Measurements from ENCODE around the gene RBKS.

Gene RBKS

DNA sequence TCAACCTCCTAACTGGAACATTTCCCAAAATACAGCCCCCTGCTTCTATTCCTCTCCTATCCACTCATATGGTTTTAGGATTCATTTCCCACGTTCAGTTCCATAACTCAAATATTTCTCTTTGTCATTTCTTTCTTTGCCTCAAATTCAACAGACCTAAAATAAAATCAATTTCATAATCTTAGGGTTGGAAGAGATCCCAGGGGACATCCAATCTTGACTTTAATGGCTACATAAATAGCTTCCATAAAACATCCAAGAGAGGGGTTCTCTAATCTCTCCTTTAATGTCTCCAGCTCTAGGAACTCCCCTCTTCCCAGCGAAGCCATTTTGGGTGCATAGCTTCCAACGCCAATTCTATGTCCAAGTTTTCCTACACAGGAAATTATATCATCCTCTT is 33.8 kb downstream of the RBKS start (continued):
- TF ChIP-seq, protein P1, sequence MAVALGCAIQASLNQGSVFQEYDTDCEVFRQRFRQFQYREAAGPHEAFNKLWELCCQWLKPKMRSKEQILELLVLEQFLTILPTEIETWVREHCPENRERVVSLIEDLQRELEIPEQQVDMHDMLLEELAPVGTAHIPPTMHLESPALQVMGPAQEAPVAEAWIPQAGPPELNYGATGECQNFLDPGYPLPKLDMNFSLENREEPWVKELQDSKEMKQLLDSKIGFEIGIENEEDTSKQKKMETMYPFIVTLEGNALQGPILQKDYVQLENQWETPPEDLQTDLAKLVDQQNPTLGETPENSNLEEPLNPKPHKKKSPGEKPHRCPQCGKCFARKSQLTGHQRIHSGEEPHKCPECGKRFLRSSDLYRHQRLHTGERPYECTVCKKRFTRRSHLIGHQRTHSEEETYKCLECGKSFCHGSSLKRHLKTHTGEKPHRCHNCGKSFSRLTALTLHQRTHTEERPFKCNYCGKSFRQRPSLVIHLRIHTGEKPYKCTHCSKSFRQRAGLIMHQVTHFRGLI (tag by site-specific recombination; IDR thresholded peaks at IDR 0.05): no peak

DNA sequence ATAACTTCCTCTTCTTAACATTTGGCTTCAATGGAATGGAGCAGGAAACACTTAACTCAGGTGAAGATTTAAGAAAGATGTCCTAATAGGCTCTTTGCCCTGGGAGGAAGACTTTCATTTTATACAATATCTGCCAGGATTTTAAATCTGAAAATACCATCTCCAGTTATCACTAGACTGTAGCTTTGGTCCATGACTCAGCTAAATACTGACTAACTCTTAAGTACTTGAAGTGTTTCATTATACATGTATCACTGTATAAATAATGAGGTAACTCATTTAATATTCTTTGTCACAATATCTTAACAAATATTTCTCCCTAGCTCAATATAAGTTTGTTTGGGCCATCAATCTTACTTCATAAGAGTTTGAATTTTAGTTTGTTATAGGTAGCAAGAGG is 34.7 kb downstream of the RBKS start:
- Histone ChIP-seq H3K9me3 (ENCODE audit: control insufficient read depth, insufficient read depth, low read depth, low read length) (peaks cover 2% of the 10 kb centered on the region; the same call in 1 of the 2 replicates), H3K4me3 (ENCODE audit: low read depth, low read length) (no peak overlapping the region), H3K4me1 (ENCODE audit: control insufficient read depth, insufficient read depth, low read length) (no peaks in the 10 kb centered on the region), H3K36me3 (ENCODE audit: control insufficient read depth in 2 of 2, insufficient read depth in 1 of 2, low read length in 2 of 2) (no peaks in the 10 kb centered on the region), H3K27ac (ENCODE audit: extremely low read depth, low read depth, low read length) (no peak overlapping the region)
- TF ChIP-seq ZNF658 (tag by site-specific recombination; IDR thresholded peaks at IDR 0.05) (no peak), SALL2 (tag by site-specific recombination; IDR thresholded peaks at IDR 0.05; ENCODE audit: borderline replicate concordance) (no peak), ZNF391 (tag by site-specific recombination; IDR thresholded peaks at IDR 0.05; ENCODE audit: borderline replicate concordance, low read depth) (no peak), HOXD13 (CRISPR knock-in tag; IDR thresholded peaks at IDR 0.05; ENCODE audit: borderline replicate concordance) (no peak), ZNF23 (tag by site-specific recombination; IDR thresholded peaks at IDR 0.05; ENCODE audit: borderline replicate concordance) (no peak), ZNF707 (tag by site-specific recombination; IDR thresholded peaks at IDR 0.05) (no peak), ZNF473 (tag by site-specific recombination; IDR thresholded peaks at IDR 0.05) (no peak), TRIM28 (IDR thresholded peaks at IDR 0.05; ENCODE audit: borderline replicate concordance, low read length) (no peak), ZNF266 (tag by site-specific recombination; IDR thresholded peaks at IDR 0.05; ENCODE audit: low read depth) (no peak), SP3 (tag by site-specific recombination; IDR thresholded peaks at IDR 0.05) (no peak), ZNF2 (tag by site-specific recombination; IDR thresholded peaks at IDR 0.05) (no peak), ZNF777 (tag by site-specific recombination; IDR thresholded peaks at IDR 0.05; ENCODE audit: borderline replicate concordance) (no peak), MEIS1 (CRISPR knock-in tag; IDR thresholded peaks at IDR 0.05; ENCODE audit: borderline replicate concordance) (no peak), ZNF768 (tag by site-specific recombination; IDR thresholded peaks at IDR 0.05) (no peak)
- TF ChIP-seq, protein P2, sequence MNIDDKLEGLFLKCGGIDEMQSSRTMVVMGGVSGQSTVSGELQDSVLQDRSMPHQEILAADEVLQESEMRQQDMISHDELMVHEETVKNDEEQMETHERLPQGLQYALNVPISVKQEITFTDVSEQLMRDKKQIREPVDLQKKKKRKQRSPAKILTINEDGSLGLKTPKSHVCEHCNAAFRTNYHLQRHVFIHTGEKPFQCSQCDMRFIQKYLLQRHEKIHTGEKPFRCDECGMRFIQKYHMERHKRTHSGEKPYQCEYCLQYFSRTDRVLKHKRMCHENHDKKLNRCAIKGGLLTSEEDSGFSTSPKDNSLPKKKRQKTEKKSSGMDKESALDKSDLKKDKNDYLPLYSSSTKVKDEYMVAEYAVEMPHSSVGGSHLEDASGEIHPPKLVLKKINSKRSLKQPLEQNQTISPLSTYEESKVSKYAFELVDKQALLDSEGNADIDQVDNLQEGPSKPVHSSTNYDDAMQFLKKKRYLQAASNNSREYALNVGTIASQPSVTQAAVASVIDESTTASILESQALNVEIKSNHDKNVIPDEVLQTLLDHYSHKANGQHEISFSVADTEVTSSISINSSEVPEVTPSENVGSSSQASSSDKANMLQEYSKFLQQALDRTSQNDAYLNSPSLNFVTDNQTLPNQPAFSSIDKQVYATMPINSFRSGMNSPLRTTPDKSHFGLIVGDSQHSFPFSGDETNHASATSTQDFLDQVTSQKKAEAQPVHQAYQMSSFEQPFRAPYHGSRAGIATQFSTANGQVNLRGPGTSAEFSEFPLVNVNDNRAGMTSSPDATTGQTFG (tag by site-specific recombination; IDR thresholded peaks at IDR 0.05; ENCODE audit: borderline replicate concordance): no peak
- TF ChIP-seq, protein P3, sequence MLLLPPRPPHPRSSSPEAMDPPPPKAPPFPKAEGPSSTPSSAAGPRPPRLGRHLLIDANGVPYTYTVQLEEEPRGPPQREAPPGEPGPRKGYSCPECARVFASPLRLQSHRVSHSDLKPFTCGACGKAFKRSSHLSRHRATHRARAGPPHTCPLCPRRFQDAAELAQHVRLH (tag by site-specific recombination; IDR thresholded peaks at IDR 0.05): no peak
- TF ChIP-seq, protein P4, sequence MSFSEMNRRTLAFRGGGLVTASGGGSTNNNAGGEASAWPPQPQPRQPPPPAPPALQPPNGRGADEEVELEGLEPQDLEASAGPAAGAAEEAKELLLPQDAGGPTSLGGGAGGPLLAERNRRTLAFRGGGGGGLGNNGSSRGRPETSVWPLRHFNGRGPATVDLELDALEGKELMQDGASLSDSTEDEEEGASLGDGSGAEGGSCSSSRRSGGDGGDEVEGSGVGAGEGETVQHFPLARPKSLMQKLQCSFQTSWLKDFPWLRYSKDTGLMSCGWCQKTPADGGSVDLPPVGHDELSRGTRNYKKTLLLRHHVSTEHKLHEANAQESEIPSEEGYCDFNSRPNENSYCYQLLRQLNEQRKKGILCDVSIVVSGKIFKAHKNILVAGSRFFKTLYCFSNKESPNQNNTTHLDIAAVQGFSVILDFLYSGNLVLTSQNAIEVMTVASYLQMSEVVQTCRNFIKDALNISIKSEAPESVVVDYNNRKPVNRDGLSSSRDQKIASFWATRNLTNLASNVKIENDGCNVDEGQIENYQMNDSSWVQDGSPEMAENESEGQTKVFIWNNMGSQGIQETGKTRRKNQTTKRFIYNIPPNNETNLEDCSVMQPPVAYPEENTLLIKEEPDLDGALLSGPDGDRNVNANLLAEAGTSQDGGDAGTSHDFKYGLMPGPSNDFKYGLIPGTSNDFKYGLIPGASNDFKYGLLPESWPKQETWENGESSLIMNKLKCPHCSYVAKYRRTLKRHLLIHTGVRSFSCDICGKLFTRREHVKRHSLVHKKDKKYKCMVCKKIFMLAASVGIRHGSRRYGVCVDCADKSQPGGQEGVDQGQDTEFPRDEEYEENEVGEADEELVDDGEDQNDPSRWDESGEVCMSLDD (tag by site-specific recombination; IDR thresholded peaks at IDR 0.05): no peak
- TF ChIP-seq, protein P5, sequence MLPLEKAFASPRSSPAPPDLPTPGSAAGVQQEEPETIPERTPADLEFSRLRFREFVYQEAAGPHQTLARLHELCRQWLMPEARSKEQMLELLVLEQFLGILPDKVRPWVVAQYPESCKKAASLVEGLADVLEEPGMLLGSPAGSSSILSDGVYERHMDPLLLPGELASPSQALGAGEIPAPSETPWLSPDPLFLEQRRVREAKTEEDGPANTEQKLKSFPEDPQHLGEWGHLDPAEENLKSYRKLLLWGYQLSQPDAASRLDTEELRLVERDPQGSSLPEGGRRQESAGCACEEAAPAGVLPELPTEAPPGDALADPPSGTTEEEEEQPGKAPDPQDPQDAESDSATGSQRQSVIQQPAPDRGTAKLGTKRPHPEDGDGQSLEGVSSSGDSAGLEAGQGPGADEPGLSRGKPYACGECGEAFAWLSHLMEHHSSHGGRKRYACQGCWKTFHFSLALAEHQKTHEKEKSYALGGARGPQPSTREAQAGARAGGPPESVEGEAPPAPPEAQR (tag by site-specific recombination; IDR thresholded peaks at IDR 0.05): no peak
- ChIA-PET CTCF (interaction anchor here (1.3 kb wide), 1 partner anchor 132 kb away, joined by 3 read pairs; no protein-coding TSS in a partner anchor), POLR2A (no interaction called here)

Data from HEK293 (cell line).